ENCODE measurements around the gene TRIM9.

GRCh38 chr14:50936016-50936340 is 158.9 kb downstream of the TRIM9 start:
- TF ChIP-seq CTCF (IDR thresholded peaks at IDR 0.05), result no peak
- TF ChIP-seq POLR2A (IDR thresholded peaks at IDR 0.05), result no peak

All from right lobe of liver (tissue), 4 donors.